ENCODE measurements around the gene MOB4. TPM values are rescaled to one million over a fixed set of nuclear protein-coding genes. Genes with fewer than 3 reads are reported as not detected.
"Not testable (repeated sequence)": the region's sequence is repeated elsewhere in the genome, so short reads cannot be mapped to it uniquely, and the experiment has no call there.

The MOB4 gene
- total RNA-seq, 4 donors from 2014 or later = 14.7 to 21.9 (median 18.4) TPM

DNA sequence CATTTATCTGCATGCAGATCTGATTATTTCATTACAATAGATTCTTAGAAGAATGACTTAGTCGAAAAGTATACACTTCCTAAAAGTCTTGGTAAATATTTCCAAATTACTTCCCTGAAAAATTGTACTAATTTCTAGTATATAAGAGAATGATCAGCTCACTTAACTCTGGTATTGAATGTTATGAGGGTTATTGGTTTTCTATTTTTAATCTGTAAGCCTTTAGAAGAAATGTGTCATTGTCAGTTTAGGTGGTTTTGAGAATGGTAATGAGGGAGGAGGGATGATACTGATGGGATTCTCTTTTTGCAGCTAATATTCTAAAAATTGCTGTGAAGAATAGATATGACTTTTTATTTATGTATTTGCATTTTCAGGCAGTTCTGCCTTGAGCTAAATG lies 23.9 kb downstream of the MOB4 start:
- peaks cover 0 to 32% (median 0%) of the 10 kb centered on the region in 4 donors for H3K4me1 ChIP-seq
- 82 to 87% methylated on average over 1 of the region's 1 CpG for WGBS, 2 donors
- no peaks in the 10 kb centered on the region for H3K9me3 ChIP-seq
- H3K27me3 ChIP-seq = no peaks in the 10 kb centered on the region
- no peak overlapping the region for H3K4me3 ChIP-seq
- no peak for TF ChIP-seq POLR2A (IDR thresholded peaks at IDR 0.05)
- H3K27ac ChIP-seq = no peak overlapping the region
- H3K36me3 ChIP-seq = peaks cover 0 to 65% (median 19%) of the 10 kb centered on the region in 3 donors
- no peak for DNase-seq (ENCODE audit: low spot score in 2 of 2)

DNA sequence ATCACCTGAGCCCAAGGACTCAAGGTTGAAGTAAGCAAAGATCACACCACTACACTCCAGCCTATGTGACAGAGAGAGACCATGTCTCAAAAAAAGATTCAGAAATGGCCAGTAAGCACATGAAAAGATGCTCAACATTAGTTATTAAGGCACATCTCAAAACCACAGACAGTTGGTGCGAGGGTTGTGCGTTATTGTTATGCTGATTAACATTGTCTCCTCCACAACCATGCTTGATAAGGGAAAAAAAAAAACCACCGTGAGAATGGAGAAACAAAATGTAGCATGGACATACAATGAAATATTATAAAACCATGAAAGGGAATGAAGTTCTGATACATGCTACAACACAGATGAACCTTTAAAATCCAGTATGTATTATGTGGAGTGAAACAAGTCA lies 27.3 kb downstream of the MOB4 start:
- 95 to 96% methylated on average over 3 of the region's 3 CpGs for WGBS, 2 donors
- no peak for DNase-seq (ENCODE audit: low spot score in 2 of 2)
- Histone ChIP-seq H3K4me1 (peaks cover 0 to 25% (median 0%) of the 10 kb centered on the region in 4 donors), H3K27me3 (no peaks in the 10 kb centered on the region), H3K27ac (no peak overlapping the region), H3K36me3 (peaks cover 0 to 61% (median 19%) of the 10 kb centered on the region in 3 donors), H3K9me3 (no peaks in the 10 kb centered on the region), H3K4me3 (no peak overlapping the region)
- TF ChIP-seq EP300 (IDR thresholded peaks at IDR 0.05) = no peak
- TF ChIP-seq POLR2A (IDR thresholded peaks at IDR 0.05) = no peak
- TF ChIP-seq, protein P1, sequence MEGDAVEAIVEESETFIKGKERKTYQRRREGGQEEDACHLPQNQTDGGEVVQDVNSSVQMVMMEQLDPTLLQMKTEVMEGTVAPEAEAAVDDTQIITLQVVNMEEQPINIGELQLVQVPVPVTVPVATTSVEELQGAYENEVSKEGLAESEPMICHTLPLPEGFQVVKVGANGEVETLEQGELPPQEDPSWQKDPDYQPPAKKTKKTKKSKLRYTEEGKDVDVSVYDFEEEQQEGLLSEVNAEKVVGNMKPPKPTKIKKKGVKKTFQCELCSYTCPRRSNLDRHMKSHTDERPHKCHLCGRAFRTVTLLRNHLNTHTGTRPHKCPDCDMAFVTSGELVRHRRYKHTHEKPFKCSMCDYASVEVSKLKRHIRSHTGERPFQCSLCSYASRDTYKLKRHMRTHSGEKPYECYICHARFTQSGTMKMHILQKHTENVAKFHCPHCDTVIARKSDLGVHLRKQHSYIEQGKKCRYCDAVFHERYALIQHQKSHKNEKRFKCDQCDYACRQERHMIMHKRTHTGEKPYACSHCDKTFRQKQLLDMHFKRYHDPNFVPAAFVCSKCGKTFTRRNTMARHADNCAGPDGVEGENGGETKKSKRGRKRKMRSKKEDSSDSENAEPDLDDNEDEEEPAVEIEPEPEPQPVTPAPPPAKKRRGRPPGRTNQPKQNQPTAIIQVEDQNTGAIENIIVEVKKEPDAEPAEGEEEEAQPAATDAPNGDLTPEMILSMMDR (IDR thresholded peaks at IDR 0.05) = no peak

DNA sequence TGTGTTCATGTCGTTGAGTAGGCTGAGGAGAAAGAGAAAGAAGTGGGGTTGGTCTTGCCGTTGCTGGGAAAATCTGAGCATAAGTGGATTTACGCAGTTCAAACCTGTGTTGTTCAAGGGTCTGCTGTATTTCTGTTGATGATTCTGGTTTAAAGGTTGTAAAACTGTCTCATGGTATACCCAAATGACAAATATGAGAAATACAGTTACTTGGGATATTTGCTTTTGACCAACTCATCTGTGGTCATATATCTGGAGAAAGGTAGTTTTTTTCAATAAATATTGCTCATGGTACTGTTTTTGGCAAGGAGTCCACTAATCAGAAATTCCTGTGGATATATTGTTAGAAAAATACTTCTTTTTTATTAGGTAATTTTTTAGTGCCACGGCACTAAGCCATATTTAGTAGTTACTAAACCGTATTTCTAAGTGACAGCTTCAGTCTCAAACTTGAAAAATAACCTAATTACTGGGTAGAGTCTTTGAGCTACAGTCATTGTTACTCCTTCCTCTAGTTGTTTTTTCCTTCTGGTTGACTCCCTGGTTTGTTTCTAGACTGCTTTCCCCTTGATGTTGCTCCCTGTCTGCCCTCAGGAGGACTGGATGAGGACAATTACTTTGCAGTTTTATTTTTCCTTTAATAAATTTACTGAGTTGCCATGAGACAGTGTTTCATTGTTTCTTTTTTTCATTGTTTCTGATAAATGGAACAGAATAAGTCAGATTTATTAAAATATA lies 31.5 kb downstream of the MOB4 start:
- Histone ChIP-seq H3K27me3 (no peaks in the 10 kb centered on the region), H3K9me3 (no peaks in the 10 kb centered on the region), H3K27ac (no peak overlapping the region), H3K4me1 (peaks cover 0 to 4% (median 0%) of the 10 kb centered on the region in 4 donors), H3K4me3 (no peak overlapping the region), H3K36me3 (peaks cover 0 to 81% (median 11%) of the 10 kb centered on the region in 3 donors)
- WGBS, 2 donors = 86 to 92% methylated on average over 5 of the region's 5 CpGs
- no peak for TF ChIP-seq EP300 (IDR thresholded peaks at IDR 0.05)
- TF ChIP-seq POLR2A (IDR thresholded peaks at IDR 0.05) = no peak
- TF ChIP-seq, protein P1 (IDR thresholded peaks at IDR 0.05) = no peak
- DNase-seq (ENCODE audit: low spot score in 2 of 2) = no peak

DNA sequence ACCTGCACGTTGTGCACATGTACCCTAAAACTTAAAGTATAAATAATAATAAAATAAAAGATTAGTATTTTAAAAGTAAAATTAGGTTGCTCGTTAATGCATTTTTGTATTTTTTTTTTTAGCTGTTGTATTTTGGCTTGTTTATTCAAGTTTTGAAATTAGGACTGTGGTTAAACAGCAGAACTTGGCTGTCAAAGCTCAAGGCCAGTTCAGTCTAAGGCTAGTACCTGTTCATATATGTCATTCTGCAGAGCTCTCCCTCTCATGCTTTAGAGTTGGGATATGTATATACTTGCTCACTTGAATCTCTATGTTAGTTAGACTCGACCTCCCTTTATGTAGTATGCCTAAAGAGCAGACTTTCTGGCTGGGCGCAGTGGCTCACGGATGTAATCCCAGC lies 32.7 kb downstream of the MOB4 start:
- no peak for TF ChIP-seq EP300 (IDR thresholded peaks at IDR 0.05)
- no peak for TF ChIP-seq POLR2A (IDR thresholded peaks at IDR 0.05)
- TF ChIP-seq, protein P1 (IDR thresholded peaks at IDR 0.05) = no peak
- DNase-seq (ENCODE audit: low spot score in 2 of 2) = no peak
- Histone ChIP-seq H3K9me3 (no peaks in the 10 kb centered on the region), H3K4me1 (no peaks in the 10 kb centered on the region), H3K27ac (no peak overlapping the region), H3K4me3 (no peak overlapping the region), H3K36me3 (peaks cover 0 to 77% (median 4%) of the 10 kb centered on the region in 3 donors), H3K27me3 (no peaks in the 10 kb centered on the region)
- WGBS, 2 donors = 90 to 93% methylated on average over 5 of the region's 5 CpGs

DNA sequence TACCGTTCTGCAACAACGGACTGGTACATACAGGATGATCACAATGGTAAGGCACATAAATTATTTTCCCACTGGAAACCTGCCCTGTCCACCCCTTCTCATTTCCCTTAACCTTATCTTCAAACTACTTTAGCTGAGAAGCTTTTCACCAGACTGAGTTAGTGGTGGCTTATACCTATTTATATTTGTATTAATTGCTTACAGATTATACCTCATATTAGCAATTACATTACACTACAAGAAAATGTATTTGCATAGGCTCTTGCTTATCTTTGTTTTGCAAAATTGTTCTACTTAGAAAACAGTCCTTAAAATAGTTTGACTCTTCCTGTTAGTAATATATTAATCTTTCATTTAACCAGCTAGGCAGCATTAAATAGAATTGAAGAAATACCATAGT lies 35.4 kb downstream of the MOB4 start:
- H3K4me3 ChIP-seq; H3K27me3 ChIP-seq; H3K27ac ChIP-seq; H3K9me3 ChIP-seq; H3K4me1 ChIP-seq; DNase-seq (ENCODE audit: low spot score in 2 of 2): not testable (repeated sequence)
- WGBS, 2 donors = 85 to 93% methylated on average over 2 of the region's 2 CpGs
- H3K36me3 ChIP-seq = peaks cover 0 to 72% (median 0%) of the 10 kb centered on the region in 3 donors

DNA sequence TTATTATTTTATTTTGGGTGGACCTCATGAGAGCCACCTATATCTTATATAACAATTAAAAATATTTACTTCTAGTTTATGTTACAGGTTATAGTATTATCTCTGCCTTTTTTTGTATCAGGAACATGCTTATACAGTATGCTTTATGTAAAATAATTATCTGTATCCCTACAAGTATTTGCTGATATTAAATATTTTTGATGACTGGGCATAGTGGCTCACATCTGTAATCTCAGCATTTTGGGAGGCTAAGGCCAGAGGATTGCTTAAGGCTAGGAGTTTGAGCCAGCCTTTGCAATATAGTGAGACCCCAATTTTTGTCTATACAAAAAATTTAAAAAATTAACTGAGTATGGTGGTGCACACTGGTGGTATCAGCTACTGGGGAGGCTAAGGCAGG lies 39.6 kb downstream of the MOB4 start:
- H3K36me3 ChIP-seq = peaks cover 0 to 64% (median 0%) of the 10 kb centered on the region in 3 donors
- no peaks in the 10 kb centered on the region for H3K27me3 ChIP-seq

More for the DNA sequence above, 39.6 kb downstream of the MOB4 start:
- TF ChIP-seq POLR2A (IDR thresholded peaks at IDR 0.05) (no peak), EP300 (IDR thresholded peaks at IDR 0.05) (no peak)
- TF ChIP-seq, protein P1 (IDR thresholded peaks at IDR 0.05) = no peak
- no peaks in the 10 kb centered on the region for H3K9me3 ChIP-seq
- no peak for DNase-seq (ENCODE audit: low spot score in 2 of 2)
- peaks cover 0 to 7% (median 0%) of the 10 kb centered on the region in 4 donors for H3K4me1 ChIP-seq
- no peak overlapping the region for H3K4me3 ChIP-seq
- H3K27ac ChIP-seq = no peak overlapping the region

Data from tibial nerve (tissue), 4 donors.